HG03025 (cell line): ENCODE measurements around the gene LRRC4C.
A peak's percentile ranks its signal among the peaks of the same experiment; 100 is the strongest.

ENCODE experiments used
- ATAC-seq: cut with Tn5 transposase; IDR thresholded peaks from one replicate; pipeline ENCODE4 v1.9.1; 2021; ENCODE audit warnings: mild to moderate bottlenecking, moderate library complexity; ENCODE audit not compliant: unreplicated experiment, low FRiP score

LRRC4C gene

DNA sequence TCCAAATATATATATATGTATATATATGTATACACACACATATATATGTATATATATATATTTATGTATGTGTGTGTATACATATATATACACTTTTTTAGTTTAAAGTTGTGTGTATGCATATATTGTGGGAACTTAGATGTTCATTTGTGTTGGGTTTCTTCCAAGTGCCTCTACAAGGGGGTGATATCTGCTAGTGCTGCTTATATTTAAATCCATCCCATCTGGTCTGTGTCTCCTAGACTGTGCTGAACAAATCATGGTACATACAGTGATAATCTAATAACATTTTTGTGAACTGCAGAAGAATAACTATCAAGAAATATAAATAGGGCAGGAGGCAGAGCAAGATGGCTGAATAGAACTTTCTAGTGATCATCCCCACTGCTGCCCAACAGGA lies 696.4 kb downstream of the LRRC4C start:
- no peak for ATAC-seq

DNA sequence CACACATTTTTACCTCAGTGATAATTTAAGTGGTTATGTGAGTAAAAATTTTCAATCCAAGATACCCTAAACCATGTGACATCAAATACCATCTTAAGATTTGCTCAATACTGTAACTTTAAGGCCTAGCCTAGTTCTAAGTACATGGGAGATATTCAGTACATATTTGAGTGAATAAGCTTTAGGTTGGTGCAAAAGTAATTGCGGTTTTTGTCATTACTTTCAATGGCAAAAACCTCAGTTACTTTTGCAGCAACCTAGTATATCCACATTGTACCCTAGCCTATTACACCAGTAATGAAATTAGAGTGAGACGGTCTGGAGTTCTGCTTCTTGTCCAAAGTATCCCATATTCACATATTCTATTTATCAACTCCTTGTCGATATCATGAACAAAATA lies 700.1 kb downstream of the LRRC4C start:
- no peak for ATAC-seq

DNA sequence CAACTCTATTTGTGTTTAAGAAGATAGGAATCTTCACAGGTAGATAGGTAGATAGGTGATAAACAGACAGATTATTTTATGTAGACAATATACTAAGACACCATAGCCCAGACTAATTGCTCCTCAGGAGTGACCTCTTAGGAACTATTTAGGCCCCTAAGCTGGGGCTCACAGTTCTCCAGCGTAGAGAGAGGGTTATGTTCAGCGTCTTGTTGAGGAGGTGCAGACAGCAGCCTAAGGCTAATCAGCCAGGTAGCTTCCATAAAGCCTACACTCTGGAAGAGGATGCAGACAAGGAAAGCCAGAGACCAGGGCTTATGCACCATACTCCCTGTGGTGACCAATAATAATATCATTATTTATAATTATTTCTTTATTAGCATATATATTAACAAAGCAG lies 705.2 kb downstream of the LRRC4C start:
- ATAC-seq, result no peak

- ATAC-seq, result no peak
These were observed 713.2 kb downstream of the LRRC4C start for GRCh38 chr11:40746282-40746681.

DNA sequence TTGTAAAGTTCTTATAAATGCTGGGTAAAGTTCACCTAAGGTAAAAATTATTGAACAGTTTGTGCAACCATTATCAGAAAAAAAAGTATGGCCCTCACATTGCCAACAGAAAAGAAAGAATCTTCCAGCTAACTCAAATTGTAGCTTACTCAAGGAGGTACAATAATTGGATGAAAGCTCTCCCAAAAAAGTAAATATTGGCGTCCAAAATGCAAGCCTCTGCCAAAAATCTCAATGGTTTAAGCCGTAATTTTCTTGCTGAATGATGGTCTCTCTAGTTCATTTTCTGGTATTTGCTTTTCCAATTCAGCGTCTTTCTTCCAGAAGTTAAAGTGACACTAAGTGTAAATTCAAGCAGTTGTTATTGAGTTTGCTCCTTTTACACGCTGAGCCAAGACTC lies 727.3 kb downstream of the LRRC4C start:
- ATAC-seq, result no peak

DNA sequence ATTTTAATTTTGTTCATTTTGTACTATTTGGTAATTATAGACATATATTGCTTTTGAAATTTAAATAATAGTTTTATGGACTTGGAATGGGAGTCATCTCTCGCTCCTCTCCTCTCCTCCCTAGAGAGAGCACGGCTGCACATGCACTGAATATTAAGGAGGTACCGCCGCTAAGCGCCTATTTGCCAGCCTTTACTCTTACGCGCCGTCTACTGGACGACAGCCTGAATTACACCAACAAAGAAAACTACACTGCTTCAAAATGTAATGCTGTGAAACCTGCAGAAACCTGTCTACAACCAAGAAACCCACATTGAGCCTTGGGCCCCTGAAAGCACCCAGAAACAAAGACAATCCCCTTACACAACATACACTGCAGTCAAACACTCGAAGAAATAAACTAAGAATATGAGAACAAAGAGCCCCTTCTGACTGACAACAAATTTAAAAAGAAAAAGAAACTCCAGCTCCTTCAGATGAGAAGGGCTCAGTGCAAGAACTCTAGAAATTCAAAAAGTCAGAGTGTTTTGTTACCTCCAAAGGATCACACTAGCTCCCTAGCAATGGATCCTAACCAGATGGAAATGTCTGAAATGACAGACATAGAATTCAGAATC lies 737.2 kb downstream of the LRRC4C start:
- peak; percentile 72 for ATAC-seq

DNA sequence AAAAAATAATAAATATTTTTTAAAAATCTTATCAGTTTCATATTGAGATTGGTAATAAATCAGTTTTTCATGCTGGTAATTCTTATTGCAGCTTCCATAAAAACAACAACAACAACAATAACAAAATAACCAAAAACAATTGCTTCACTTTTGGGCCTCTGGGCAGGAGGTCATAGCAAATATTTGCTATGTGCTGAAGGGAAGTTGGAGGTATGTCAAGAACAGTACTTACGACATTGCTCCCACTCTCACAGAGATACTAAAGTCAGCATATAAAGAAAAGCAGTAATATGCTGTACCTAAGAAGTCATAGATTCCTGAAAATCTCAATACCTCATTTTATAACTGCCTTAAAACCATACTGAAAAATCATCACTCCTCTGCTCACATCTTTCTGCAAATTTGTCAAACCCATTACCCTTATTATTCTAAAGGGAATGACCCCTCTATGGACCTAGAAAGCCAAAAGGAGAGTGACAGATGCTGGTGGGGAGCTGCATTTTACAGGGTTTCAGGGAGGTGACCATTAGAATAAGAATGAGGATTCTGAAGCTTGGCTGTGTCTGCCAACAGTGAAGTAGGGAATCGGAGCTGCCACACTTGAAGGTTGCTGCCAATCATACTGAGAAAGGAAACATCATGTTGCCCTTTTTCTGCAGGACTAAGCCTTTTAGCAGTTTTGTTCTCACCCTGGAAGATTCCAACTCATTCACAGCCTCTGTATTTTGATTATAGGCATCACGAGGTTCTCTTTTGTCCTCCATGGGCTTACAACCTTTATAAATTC lies 742.9 kb downstream of the LRRC4C start:
- ATAC-seq, result no peak

GRCh38 chr11:40713083-40713482 lies 746.4 kb downstream of the LRRC4C start:
- ATAC-seq, result no peak

DNA sequence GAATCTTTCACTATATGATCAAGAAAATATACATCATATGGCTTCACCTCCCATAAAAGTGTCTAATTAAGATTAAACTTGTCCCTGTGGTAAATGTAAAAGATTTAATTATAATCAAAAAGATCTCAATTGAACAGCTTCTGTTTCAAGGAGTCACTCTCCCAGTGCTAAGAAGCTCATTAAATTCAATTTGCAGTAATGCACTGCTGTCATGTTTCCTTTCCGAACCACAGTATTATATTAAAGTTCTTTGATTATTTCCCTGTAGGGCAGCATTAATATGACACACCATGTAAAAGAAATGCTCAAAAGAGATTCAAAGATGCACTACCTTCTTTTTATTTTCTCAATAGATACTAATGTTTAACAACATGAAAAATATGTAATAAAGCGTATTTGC lies 758.4 kb downstream of the LRRC4C start:
- no peak for ATAC-seq

GRCh38 chr11:40689823-40690222 lies 769.6 kb downstream of the LRRC4C start:
- no peak for ATAC-seq

- ATAC-seq, result no peak
These were observed 771.1 kb downstream of the LRRC4C start for GRCh38 chr11:40688369-40688768.

DNA sequence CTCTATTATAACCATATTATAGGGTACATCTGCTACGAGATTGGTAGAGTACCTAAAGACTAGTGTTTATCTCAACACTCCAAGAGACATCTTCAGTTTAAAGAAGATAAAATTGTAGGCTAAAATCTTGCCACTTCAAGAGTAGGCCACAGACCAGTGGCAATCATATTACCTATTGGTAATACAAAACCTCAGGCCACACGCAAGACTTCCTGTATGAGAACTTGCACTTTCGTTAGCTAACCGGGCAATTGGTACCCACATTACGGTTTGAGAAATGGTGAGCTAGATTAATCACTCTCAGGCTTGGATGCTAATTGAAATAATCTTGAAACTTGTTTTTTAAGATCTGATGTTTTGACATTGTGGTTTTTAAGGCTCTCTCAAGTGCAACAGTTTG lies 772.7 kb downstream of the LRRC4C start:
- ATAC-seq, result no peak

- no peak for ATAC-seq
These were observed 776.4 kb downstream of the LRRC4C start for GRCh38 chr11:40683010-40683409.

GRCh38 chr11:40679276-40679675 lies 780.2 kb downstream of the LRRC4C start:
- no peak for ATAC-seq

DNA sequence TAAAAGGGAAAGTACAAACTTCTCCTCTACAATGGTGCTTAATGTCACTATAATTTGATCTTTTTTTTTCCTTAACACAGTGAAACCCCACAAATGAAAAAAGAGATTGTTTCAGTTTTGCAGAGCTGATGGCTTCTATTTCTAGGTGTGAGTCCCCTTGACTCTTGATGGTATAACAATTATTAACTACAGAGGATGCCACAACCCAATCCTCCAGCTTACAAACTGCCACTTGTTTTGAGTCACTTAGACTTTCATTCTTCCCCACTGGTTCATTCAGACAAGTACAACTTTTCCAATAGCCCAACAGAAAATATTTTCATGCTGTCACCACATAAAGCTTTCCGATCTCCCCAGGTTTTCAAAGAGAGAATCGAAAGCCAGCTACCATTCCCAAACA lies 812.2 kb downstream of the LRRC4C start:
- ATAC-seq, result no peak

- ATAC-seq, result no peak
These were observed 817.2 kb downstream of the LRRC4C start for GRCh38 chr11:40642284-40642683.

- ATAC-seq, result no peak
These were observed 839.8 kb downstream of the LRRC4C start for GRCh38 chr11:40619654-40620053.

DNA sequence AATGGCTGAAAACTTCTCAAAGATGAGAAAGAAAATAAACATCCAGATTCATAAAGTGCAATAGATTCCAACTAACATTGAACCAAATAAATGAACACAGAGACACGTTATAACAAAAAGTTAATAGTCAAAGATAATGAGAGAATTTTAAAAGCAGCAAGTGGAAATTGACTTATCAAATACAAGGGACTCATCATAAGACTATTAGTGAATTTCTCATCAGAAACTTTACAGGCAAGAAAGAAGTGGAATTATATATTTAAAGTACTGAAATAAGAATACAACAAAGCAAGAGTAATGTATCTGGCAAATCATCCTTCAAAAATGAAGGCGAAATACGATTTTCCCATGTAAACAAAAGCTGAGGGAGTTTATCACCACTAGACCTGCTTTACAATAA lies 852.7 kb downstream of the LRRC4C start:
- no peak for ATAC-seq

- ATAC-seq, result no peak
These were observed 856.4 kb downstream of the LRRC4C start for GRCh38 chr11:40602866-40603552.

DNA sequence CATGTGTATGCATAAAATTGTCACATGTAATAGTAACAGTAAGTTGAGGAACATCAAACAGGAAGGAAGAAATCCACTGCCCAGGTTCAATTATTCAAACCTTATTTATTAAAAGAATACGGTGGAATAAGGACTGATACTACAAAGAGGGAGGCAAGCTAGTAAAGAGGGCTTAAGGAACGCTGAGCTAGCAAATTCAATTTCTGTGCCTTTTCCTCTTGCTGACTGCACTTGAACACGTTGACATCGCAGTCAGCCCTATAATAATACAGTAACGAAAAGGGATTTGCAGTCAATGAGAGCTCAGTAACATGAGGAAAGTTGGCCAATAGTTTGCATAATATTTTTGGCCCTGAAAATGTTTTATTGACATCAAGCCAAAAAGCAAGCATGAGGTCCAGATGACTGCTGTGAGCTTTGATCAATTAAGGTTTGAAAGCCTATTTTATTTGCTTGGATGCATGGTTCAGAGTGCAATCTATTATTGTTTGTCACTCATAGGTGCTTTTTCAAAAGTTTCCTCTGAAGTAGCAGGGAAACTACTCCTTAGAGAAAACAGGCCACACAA lies 861.8 kb downstream of the LRRC4C start:
- ATAC-seq, result no peak

GRCh38 chr11:40573254-40573891 lies 886.1 kb downstream of the LRRC4C start:
- no peak for ATAC-seq
